ENCODE measurements around the gene PTPRCAP.
"Not testable (repeated sequence)": the region's sequence is repeated elsewhere in the genome, so short reads cannot be mapped to it uniquely, and the experiment has no call there.

- TF ChIP-seq CTCF, POLR2A (IDR thresholded peaks at IDR 0.05): not testable (repeated sequence)
These were observed 48.4 kb upstream of the PTPRCAP start for GRCh38 chr11:67485873-67486361.
